Endothelial cell of umbilical vein (primary cell): ENCODE data around the gene ITGA2. TPM values are rescaled to one million over a fixed set of nuclear protein-coding genes. Genes with fewer than 3 reads are reported as not detected.
A peak's percentile ranks its signal among the peaks of the same experiment; 100 is the strongest.

ENCODE experiments used
- BruUV-seq: library from RNA; stranded (reverse); fragments of 400-500 nt; replicated peaks from 2 replicates; lab custom pipeline; 2021; lab: Mats Ljungman, UMichigan
- CTCF ChIA-PET: fragments of 300-600, 350-600 bp; sonication (Branson Sonifier 250); formaldehyde crosslinking; loops from one replicate; lab custom pipeline; 2021; ENCODE audit warnings: antibody characterized with exemption, inconsistent platforms; lab: Charles Lee
- POLR2A ChIA-PET: fragments of 300-600, 350-600 bp; sonication (Branson Sonifier 250); formaldehyde crosslinking; loops from one replicate; lab custom pipeline; 2021; ENCODE audit warnings: antibody characterized with exemption, inconsistent platforms; lab: Charles Lee
- DNase-seq: peaks from one replicate; pipeline ENCODE4 v3.0.0-alpha.2; 2011; ENCODE audit warnings: low read depth, low spot score
- FAIRE-seq: peaks from 2 replicates; lab custom pipeline; 2011; peaks lifted over from hg19 to GRCh38; lab: Jason Lieb, UNC
- H2AFZ ChIP-seq: 2 replicates; pipeline ENCODE4 v1.6.0; 2012; ENCODE audit warnings: low read depth, low read length, control low read depth, inconsistent platforms
- H3K27ac ChIP-seq: 2 replicates; pipeline ENCODE4 v1.5.1; 2011; ENCODE audit warnings: low read depth, mild to moderate bottlenecking, control low read depth, low read length, moderate library complexity; ENCODE audit not compliant: insufficient read depth
- H3K27me3 ChIP-seq, 2 experiments: 2 replicates each; pipeline versions ENCODE4 v1.6.0 to v1.6.1; 2011; ENCODE audit warnings: low read length in 2 of 2, mixed read lengths in 1 of 2; ENCODE audit not compliant: control insufficient read depth in 2 of 2, insufficient read depth in 2 of 2
- H3K36me3 ChIP-seq, 2 experiments: 2 replicates in 1 of 2; 3 replicates in 1 of 2; pipeline ENCODE4 v1.5.1; 2011; ENCODE audit warnings: low read length in 2 of 2, mild to moderate bottlenecking in 1 of 2, moderate library complexity in 1 of 2; ENCODE audit not compliant: control insufficient read depth in 2 of 2, insufficient read depth in 2 of 2; ENCODE audit errors: extremely low read depth in 1 of 2
- H3K4me1 ChIP-seq: 3 replicates; pipeline ENCODE4 v1.5.1; 2011; ENCODE audit warnings: mild to moderate bottlenecking, low read length; ENCODE audit not compliant: control insufficient read depth, insufficient read depth; ENCODE audit errors: extremely low read depth
- H3K4me2 ChIP-seq: 2 replicates; pipeline ENCODE4 v1.6.1; 2011; ENCODE audit warnings: low read length, control low read depth, mixed read lengths; ENCODE audit not compliant: insufficient read depth
- H3K4me3 ChIP-seq, 3 experiments: fragments of 200-600 bp in 1 of 3; sonication (generic), shearing (Covaris generic) in 1 of 3; replicated peaks in 1 of 3; 2 replicates each; pipeline ENCODE4 v1.5.1; 2011 to 2016; ENCODE audit warnings: control low read depth in 3 of 3, low read length in 3 of 3, mild to moderate bottlenecking in 2 of 3, inconsistent platforms in 1 of 3, low read depth in 1 of 3, moderate library complexity in 1 of 3; ENCODE audit not compliant: insufficient read depth in 1 of 3
- H3K79me2 ChIP-seq: 2 replicates; pipeline ENCODE4 v1.6.0; 2012; ENCODE audit warnings: low read length, inconsistent platforms; ENCODE audit not compliant: control insufficient read depth, insufficient read depth
- H3K9ac ChIP-seq: replicated peaks from 2 replicates; pipeline ENCODE3; 2011; ENCODE audit warnings: low read length, control low read depth; ENCODE audit not compliant: insufficient read depth; ENCODE audit errors: extremely low read depth
- H3K9me1 ChIP-seq: replicated peaks from 3 replicates; pipeline ENCODE4 v1.6.0; 2011; ENCODE audit warnings: mild to moderate bottlenecking, low read length; ENCODE audit not compliant: control insufficient read depth, insufficient read depth; ENCODE audit errors: extremely low read depth
- H3K9me3 ChIP-seq: replicated peaks from 2 replicates; pipeline ENCODE4 v1.5.1; 2012; ENCODE audit warnings: low read length, inconsistent platforms; ENCODE audit not compliant: control insufficient read depth, insufficient read depth
- H4K20me1 ChIP-seq: replicated peaks from 2 replicates; pipeline ENCODE3; 2011; ENCODE audit warnings: mild to moderate bottlenecking, low read length; ENCODE audit not compliant: control insufficient read depth, insufficient read depth; ENCODE audit errors: extremely low read depth
- FOS ChIP-seq: IDR thresholded peaks from 2 replicates; pipeline ENCODE4 v1.6.1; 2011; ENCODE audit warnings: mild to moderate bottlenecking, low read length, moderate library complexity, borderline replicate concordance; ENCODE audit not compliant: insufficient read depth
- GATA2 ChIP-seq: IDR thresholded peaks from 2 replicates; pipeline ENCODE4 v1.7.0; 2011; ENCODE audit warnings: low read depth, mild to moderate bottlenecking, moderate library complexity, mixed read lengths, low read length; ENCODE audit not compliant: insufficient read length, insufficient read depth
- JUN ChIP-seq: IDR thresholded peaks from 2 replicates; pipeline ENCODE4 v1.6.1; 2011; ENCODE audit warnings: borderline replicate concordance, low read depth; ENCODE audit not compliant: insufficient read length, insufficient read depth
- MYC ChIP-seq: IDR thresholded peaks from one replicate; pipeline ENCODE4 v1.6.1; 2011; ENCODE audit warnings: mild to moderate bottlenecking, low read depth, low read length
- dilution Hi-C: fragments of 300-500 bp; cut with MboI; formaldehyde crosslinking; loops from one replicate; pipeline ENCODE4 v1.15.0; 2019; ENCODE audit warnings: low sequenced_read_pairs; ENCODE audit not compliant: extremely low pct_ligation_motif_present
- intact Hi-C: fragments of 100-400 bp; cut with micrococcal nuclease; formaldehyde crosslinking; loops from one replicate; pipeline ENCODE4 v1.10.0; 2022
- polyA plus RNA-seq, 4 experiments: library from polyadenylated mRNA; depleted of rRNA in 3 of 4; stranded (reverse) in 3 of 4; unstranded in 1 of 4; fragments of >200 nt; gene quantifications; 2 replicates each; pipeline versions ENCODE4 v1.2.1 to v1.2.3, GENCODE V29; 2011 to 2012; ENCODE audit warnings: missing spikeins in 1 of 4
- total RNA-seq: library from RNA; stranded (reverse); gene quantifications from 2 replicates; pipeline ENCODE4 v1.2.3, GENCODE V29; 2021
- TF ChIP-seq, protein P1 (sequence below), 2 donors: IDR thresholded peaks; 1 replicate in 1 of 2; 2 replicates in 1 of 2; pipeline ENCODE4 v1.5.1; 2011; ENCODE audit warnings: low read length in 2 of 2, mild to moderate bottlenecking in 2 of 2, moderate library complexity in 2 of 2, control low read depth in 1 of 2, inconsistent platforms in 1 of 2, low read depth in 1 of 2; ENCODE audit not compliant: insufficient read depth in 1 of 2; ENCODE audit errors: extremely low read depth in 1 of 2

The ITGA2 gene
- total and polyA plus RNA-seq, 2 donors (not counting 3 experiments of a cell fraction or from before 2014, with no cell fraction given) = 11.2 to 62.3 TPM

DNA sequence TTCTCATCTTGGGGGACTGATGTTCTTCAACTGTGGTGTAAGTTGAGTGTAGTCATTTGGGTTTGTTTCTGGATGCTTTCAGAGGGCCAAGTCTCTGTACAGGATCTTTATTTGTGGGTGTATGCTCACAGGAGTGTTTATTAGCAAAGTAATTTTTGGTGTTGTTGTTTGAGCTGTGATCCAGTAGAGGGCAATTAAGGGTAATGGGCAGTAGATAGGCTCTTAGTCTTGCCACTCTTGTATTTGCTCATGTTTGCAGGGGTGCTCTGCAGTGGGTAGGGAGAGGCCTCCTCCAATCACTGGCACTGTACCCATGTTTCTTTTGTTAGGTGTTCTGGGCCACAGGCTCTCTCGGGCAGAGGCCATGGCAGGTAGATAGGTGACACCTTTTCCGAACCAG, 45.9 kb upstream of the ITGA2 start:
- Histone ChIP-seq H3K27ac (no peak overlapping the region), H3K9me3 (no peaks in the 10 kb centered on the region), H3K4me3 (no peak overlapping the region), H3K4me1 (peaks cover 26% of the 10 kb centered on the region), H4K20me1 (peaks cover under 1% of the 10 kb centered on the region), H3K9ac (no peak overlapping the region), H3K27me3 (no peaks in the 10 kb centered on the region), H3K4me2 (no peak overlapping the region), H3K9me1 (no peaks in the 10 kb centered on the region), H3K36me3 (no peaks in the 10 kb centered on the region), H2AFZ (peak overlapping the region; percentile 24), H3K79me2 (no peaks in the 10 kb centered on the region)
- TF ChIP-seq FOS (no peak), MYC (no peak), GATA2 (no peak)
- TF ChIP-seq, protein P1, sequence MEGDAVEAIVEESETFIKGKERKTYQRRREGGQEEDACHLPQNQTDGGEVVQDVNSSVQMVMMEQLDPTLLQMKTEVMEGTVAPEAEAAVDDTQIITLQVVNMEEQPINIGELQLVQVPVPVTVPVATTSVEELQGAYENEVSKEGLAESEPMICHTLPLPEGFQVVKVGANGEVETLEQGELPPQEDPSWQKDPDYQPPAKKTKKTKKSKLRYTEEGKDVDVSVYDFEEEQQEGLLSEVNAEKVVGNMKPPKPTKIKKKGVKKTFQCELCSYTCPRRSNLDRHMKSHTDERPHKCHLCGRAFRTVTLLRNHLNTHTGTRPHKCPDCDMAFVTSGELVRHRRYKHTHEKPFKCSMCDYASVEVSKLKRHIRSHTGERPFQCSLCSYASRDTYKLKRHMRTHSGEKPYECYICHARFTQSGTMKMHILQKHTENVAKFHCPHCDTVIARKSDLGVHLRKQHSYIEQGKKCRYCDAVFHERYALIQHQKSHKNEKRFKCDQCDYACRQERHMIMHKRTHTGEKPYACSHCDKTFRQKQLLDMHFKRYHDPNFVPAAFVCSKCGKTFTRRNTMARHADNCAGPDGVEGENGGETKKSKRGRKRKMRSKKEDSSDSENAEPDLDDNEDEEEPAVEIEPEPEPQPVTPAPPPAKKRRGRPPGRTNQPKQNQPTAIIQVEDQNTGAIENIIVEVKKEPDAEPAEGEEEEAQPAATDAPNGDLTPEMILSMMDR (IDR thresholded peaks at IDR 0.05; ENCODE audit: extremely low read depth in 1 of 2, insufficient read depth in 1 of 2, low read depth in 1 of 2, low read length in 2 of 2) = peak; percentile 23 to 44
- DNase-seq (peak; percentile 31), FAIRE-seq (peak; percentile 70)
- no TSS peak for BruUV-seq
- POLR2A ChIA-PET = no interaction called here
- dilution Hi-C loops (no loop called here), intact Hi-C loops (loop anchor here (1.0 kb wide), 1 partner anchor 153 kb away; no protein-coding TSS in a partner anchor)
- CTCF ChIA-PET = interaction anchor here (0.6 to 4.7 kb wide), 25 partner anchors 11 to 250 kb away, joined by 3 to 28 read pairs (median 4); partner anchors contain the start of gene ITGA2

DNA sequence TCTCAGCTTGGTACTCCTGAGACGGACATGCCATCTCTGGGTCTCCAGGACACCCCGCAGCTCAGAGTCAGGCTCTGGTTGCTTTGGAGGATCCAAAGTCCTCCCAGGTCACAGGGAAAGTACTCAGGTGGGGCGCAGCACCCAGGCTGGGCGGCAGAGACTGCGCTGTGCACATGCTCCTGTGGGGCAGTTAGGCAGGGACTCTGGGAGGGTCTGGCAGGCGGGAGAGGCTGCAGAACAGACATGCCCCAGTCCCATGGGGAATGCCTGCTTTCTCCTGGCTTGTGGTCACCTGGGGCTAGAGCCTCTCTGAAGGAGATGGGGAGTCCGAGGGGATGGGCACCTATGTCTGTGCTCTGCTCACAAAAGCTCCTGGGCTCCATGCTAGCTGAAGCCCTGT, 45.3 kb upstream of the ITGA2 start:
- dilution Hi-C loops (no loop called here), intact Hi-C loops (loop anchor here (1.0 kb wide), 1 partner anchor 152 kb away; no protein-coding TSS in a partner anchor)
- Histone ChIP-seq H3K4me1 (peaks cover 30% of the 10 kb centered on the region), H3K4me2 (no peak overlapping the region), H3K27me3 (no peaks in the 10 kb centered on the region), H3K27ac (no peak overlapping the region), H3K4me3 (no peak overlapping the region), H3K36me3 (no peaks in the 10 kb centered on the region), H3K9me3 (no peaks in the 10 kb centered on the region), H3K9ac (no peak overlapping the region), H2AFZ (peak overlapping the region; percentile 36), H4K20me1 (no peaks in the 10 kb centered on the region), H3K9me1 (no peaks in the 10 kb centered on the region), H3K79me2 (no peaks in the 10 kb centered on the region)
- BruUV-seq = no TSS peak
- CTCF ChIA-PET = interaction anchor here (0.6 to 4.7 kb wide), 25 partner anchors 11 to 251 kb away, joined by 3 to 28 read pairs (median 4); partner anchors contain the start of gene ITGA2
- FAIRE-seq = no peak
- TF ChIP-seq FOS (no peak), JUN (no peak)
- POLR2A ChIA-PET = no interaction called here
- no peak for DNase-seq
